ENCODE measurements around the gene CCDC192. TPM values are rescaled to one million over a fixed set of nuclear protein-coding genes. Genes with fewer than 3 reads are reported as not detected.

CCDC192 gene
- total RNA-seq, 4 donors from 2014 or later: 1.0 to 2.3 (median 1.1) TPM; not detected in 1

DNA sequence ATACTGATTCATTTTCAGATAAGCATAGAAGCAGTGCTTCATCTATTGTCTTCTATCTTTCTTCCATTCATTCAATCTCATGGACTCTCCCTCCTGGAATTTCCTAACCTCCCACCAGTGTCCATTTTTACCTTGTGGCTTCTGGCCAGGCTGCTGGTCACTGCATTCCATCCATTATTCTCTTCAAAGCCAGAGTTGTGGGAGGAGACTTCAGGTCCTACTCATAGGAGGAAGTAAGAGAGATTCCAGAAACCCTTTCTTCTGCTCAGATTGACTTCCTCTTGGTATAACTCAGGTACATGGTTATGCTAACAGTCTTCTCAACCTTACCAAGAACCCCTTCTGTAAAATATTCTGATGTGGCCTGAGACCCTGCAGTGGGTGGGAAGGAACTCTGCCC, 227.1 kb downstream of the CCDC192 start:
- TF ChIP-seq, protein P1, sequence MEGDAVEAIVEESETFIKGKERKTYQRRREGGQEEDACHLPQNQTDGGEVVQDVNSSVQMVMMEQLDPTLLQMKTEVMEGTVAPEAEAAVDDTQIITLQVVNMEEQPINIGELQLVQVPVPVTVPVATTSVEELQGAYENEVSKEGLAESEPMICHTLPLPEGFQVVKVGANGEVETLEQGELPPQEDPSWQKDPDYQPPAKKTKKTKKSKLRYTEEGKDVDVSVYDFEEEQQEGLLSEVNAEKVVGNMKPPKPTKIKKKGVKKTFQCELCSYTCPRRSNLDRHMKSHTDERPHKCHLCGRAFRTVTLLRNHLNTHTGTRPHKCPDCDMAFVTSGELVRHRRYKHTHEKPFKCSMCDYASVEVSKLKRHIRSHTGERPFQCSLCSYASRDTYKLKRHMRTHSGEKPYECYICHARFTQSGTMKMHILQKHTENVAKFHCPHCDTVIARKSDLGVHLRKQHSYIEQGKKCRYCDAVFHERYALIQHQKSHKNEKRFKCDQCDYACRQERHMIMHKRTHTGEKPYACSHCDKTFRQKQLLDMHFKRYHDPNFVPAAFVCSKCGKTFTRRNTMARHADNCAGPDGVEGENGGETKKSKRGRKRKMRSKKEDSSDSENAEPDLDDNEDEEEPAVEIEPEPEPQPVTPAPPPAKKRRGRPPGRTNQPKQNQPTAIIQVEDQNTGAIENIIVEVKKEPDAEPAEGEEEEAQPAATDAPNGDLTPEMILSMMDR (IDR thresholded peaks at IDR 0.05; ENCODE audit: low read depth): no peak

DNA sequence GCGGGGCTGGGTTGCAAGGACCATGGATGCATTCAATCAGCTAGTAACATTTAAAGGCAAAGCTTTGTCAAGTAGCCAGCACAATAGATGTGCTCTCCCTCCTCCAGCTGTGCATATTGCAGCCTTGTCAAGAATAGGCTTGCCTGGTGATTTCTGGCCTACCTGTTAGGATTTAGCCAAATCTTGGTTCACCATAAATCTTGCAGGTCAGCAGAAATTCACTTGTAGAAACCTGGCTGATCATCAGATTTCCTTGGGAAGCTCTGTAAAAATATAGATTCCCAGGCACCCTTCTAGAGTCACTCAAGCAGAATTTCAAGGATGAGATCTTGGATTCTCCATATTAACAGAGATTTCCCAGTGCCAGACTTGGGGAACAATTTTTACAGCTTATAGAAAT, 228.2 kb downstream of the CCDC192 start:
- TF ChIP-seq, protein P1 (IDR thresholded peaks at IDR 0.05; ENCODE audit: low read depth): no peak

DNA sequence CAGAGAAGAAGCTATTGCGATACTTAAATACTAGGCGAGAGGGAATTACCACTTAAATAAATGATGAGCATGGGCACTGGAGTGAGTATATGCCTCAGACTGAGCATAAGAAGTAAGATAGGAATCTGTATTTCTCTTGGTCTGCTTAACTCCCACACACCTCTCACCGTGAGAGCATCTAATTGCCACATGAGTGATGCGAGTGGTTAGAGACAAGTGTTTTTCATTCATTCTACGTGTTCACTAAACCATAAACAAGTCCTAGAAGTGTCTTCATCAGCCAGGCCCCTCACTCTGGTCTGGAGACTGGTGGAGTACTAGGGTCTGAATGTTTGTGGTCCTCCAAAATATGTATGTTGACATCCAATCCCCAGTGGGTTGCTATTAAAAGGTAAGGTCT, 230.2 kb downstream of the CCDC192 start:
- TF ChIP-seq, protein P1 (IDR thresholded peaks at IDR 0.05; ENCODE audit: low read depth): no peak

DNA sequence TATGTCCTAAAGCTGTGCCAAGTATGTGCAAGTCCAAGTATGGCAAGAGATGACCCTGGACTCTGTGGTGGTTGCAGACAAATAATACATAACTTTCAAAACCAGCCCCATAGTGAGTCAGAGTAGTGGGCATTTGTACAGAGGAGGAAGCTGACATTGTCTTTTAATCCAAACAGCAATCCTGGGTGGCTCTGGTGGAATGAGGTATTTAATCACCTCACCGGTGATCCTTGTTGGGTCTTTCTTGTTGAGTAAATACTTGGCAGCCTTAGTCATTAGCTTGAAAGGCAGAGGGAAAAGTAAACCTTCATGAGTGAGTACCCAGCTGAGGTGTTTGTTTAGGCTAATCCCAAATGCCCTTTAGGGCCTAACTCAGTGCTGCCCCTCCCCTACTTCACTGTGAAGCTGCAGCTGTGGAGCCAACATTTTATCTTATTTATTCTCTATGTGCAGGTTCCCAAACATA, 231.6 kb downstream of the CCDC192 start:
- TF ChIP-seq, protein P1 (IDR thresholded peaks at IDR 0.05; ENCODE audit: low read depth): no peak

DNA sequence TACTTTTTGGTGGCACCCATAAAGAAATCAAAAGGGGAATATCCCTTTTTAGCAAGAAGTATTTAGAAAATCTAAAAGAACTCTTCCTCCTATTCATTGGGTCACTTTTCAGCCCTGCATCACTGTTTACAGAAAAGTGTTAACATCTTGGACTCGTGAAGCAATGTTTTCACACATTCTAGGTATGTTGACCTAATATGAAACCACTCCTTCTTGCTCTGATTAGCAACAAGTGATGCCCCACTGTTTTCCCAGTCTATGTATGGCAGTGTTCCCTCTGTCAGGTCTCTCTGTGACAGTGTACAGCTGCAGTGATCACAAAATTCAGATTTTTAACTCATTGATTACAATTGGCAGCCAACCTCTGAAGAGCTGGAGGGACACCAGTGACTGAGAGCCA, 232.2 kb downstream of the CCDC192 start:
- TF ChIP-seq, protein P1 (IDR thresholded peaks at IDR 0.05; ENCODE audit: low read depth): no peak

DNA sequence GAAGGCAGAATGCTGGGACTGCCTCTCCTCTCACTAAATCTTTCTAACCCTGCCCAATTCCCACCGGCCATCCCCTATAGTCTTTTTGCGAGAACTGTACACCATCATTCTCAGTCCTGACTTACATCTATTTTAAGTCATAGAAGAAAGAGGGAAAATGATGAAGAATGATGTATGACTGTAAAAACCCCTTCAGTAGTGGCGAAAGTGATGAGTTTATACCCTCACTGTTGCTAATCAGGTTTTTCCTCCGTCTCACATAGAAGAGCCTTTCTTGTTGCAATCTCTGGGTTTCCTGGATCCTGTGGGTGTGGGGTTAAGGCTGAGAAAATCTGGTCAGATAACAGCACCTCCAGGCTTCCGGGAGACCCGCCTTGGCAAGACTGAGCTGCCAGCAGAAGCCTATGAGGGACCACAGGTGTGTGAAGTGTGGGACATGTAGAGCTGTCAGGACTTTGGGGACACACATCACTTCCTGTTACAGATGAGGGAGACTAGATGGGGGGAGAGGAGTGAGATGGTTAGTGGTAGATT, 233.3 kb downstream of the CCDC192 start:
- TF ChIP-seq, protein P1 (IDR thresholded peaks at IDR 0.05; ENCODE audit: low read depth): no peak

DNA sequence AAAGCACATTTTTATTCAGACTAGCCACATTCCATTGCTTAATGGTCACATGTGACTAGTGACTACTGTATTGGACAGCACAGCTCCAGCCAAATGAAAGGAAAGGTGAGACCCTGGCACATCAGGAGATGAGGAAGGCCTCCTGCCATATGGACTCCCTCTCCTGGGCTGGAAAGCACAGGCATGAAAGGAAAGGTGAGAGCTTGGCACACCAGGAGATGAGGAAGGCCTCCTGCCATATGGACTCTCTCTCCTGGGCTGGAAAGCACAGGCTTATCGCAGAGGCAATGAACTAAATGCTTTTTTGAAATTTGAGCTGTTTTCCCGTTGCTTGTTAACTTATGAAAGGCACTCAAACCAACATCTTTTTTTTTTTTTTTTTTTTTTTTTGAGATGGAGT, 235.6 kb downstream of the CCDC192 start:
- TF ChIP-seq, protein P1 (IDR thresholded peaks at IDR 0.05; ENCODE audit: low read depth): no peak
